A673 (cell line): ENCODE data around the gene ASB18. TPM values are rescaled to one million over a fixed set of nuclear protein-coding genes. Genes with fewer than 3 reads are reported as not detected.

Experiments
- BruUV-seq: library from RNA; stranded (reverse); fragments of 400-500 nt; replicated peaks from 2 replicates; lab custom pipeline; 2021; lab: Mats Ljungman, UMichigan
- CTCF ChIA-PET: fragments of 300-600 bp; sonication (Branson Sonifier 250); formaldehyde crosslinking; loops from one replicate; lab custom pipeline; 2022; ENCODE audit warnings: antibody characterized with exemption; lab: Charles Lee
- POLR2A ChIA-PET: fragments of 300-600 bp; sonication (Branson Sonifier 250); formaldehyde crosslinking; loops from one replicate; lab custom pipeline; 2022; ENCODE audit warnings: antibody characterized with exemption; ENCODE audit not compliant: low non-redundant PET; lab: Charles Lee
- DNase-seq: peaks from one replicate; pipeline ENCODE4 v3.0.0-alpha.2; 2015; ENCODE audit warnings: low spot score
- H3K27ac ChIP-seq: fragments of 200-600 bp; sonication (generic); 2 replicates; pipeline ENCODE4 v1.5.1; 2016; ENCODE audit warnings: mixed run types, low read depth, mild to moderate bottlenecking, mixed read lengths, antibody characterized with exemption, low read length; ENCODE audit not compliant: poor library complexity, severe bottlenecking
- H3K27me3 ChIP-seq: fragments of 200-600 bp; sonication (generic); replicated peaks from 2 replicates; pipeline ENCODE4 v1.6.1; 2017; ENCODE audit warnings: mixed run types, low read depth, mild to moderate bottlenecking, mixed read lengths, antibody characterized with exemption, low read length; ENCODE audit not compliant: insufficient read depth, poor library complexity
- H3K36me3 ChIP-seq: fragments of 200-600 bp; sonication (generic); 2 replicates; pipeline ENCODE4 v1.6.1; 2016; ENCODE audit warnings: mixed run types, mild to moderate bottlenecking, mixed read lengths, antibody characterized with exemption, low read length; ENCODE audit not compliant: insufficient read depth, poor library complexity, severe bottlenecking
- H3K4me1 ChIP-seq: fragments of 200-600 bp; sonication (generic); 2 replicates; pipeline ENCODE4 v1.6.1; 2017; ENCODE audit warnings: mixed run types, mild to moderate bottlenecking, mixed read lengths, antibody characterized with exemption, low read length; ENCODE audit not compliant: insufficient read depth, poor library complexity, severe bottlenecking
- H3K4me3 ChIP-seq: fragments of 200-600 bp; sonication (generic); 2 replicates; pipeline ENCODE4 v1.5.1; 2016; ENCODE audit warnings: low read depth, mixed run types, mild to moderate bottlenecking, mixed read lengths, low read length; ENCODE audit not compliant: poor library complexity, severe bottlenecking
- H3K9me3 ChIP-seq: fragments of 200-600 bp; sonication (generic); 2 replicates; pipeline ENCODE4 v1.6.1; 2016; ENCODE audit warnings: mixed run types, low read depth, mild to moderate bottlenecking, mixed read lengths, antibody characterized with exemption, low read length; ENCODE audit not compliant: poor library complexity, severe bottlenecking
- EZH2 ChIP-seq: fragments of 200-600 bp; sonication (generic); IDR thresholded peaks from 2 replicates; pipeline ENCODE4 v1.6.1; 2017; ENCODE audit warnings: borderline replicate concordance, low read depth, mild to moderate bottlenecking, mixed read lengths, antibody characterized with exemption, low read length; ENCODE audit not compliant: poor library complexity, severe bottlenecking
- intact Hi-C: fragments of 100-400 bp; cut with micrococcal nuclease; formaldehyde crosslinking; loops from one replicate; pipeline ENCODE4 v1.10.0; 2022; ENCODE audit not compliant: unreplicated experiment
- total RNA-seq: library from RNA; stranded (reverse); gene quantifications from 2 replicates; pipeline ENCODE4 v1.2.3, GENCODE V29; 2021
- TF ChIP-seq, protein P1 (sequence below): fragments of 300-800, 200-600 bp; sonication (generic); conservative IDR thresholded peaks from 2 replicates; pipeline ENCODE4 v1.5.1; 2017; ENCODE audit warnings: low read depth, mild to moderate bottlenecking, antibody characterized with exemption, low read length, moderate library complexity, mixed read lengths

Gene ASB18
- total RNA-seq, 1 experiment from 2014 or later: not detected

DNA sequence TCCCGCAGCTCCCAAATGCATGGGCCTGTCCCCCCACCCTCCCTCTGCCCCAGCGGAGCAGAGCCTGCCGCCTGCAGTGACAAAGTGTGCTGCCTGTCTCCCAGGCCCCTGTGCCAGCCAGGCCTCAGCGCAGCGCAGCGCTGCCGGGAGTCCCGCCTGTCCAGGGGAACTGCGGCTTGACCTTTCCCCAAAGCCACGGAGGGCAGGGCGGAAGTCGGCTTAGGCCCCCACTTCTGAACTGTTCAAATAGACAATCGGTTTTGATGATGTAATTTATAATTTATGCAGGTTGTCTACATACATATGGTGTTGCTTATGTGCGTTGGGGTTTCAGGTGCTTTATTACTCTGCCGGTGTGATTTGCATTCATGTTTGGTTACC is 103.1 kb downstream of the ASB18 start:
- POLR2A ChIA-PET: no interaction called here
- Histone ChIP-seq H3K36me3 (no peaks in the 10 kb centered on the region), H3K4me1 (no peaks in the 10 kb centered on the region), H3K27me3 (peaks cover 38% of the 10 kb centered on the region), H3K9me3 (no peaks in the 10 kb centered on the region), H3K4me3 (no peak overlapping the region), H3K27ac (no peak overlapping the region)
- BruUV-seq: no TSS peak
- intact Hi-C loops: no loop called here
- TF ChIP-seq EZH2: no peak
- TF ChIP-seq, protein P1, sequence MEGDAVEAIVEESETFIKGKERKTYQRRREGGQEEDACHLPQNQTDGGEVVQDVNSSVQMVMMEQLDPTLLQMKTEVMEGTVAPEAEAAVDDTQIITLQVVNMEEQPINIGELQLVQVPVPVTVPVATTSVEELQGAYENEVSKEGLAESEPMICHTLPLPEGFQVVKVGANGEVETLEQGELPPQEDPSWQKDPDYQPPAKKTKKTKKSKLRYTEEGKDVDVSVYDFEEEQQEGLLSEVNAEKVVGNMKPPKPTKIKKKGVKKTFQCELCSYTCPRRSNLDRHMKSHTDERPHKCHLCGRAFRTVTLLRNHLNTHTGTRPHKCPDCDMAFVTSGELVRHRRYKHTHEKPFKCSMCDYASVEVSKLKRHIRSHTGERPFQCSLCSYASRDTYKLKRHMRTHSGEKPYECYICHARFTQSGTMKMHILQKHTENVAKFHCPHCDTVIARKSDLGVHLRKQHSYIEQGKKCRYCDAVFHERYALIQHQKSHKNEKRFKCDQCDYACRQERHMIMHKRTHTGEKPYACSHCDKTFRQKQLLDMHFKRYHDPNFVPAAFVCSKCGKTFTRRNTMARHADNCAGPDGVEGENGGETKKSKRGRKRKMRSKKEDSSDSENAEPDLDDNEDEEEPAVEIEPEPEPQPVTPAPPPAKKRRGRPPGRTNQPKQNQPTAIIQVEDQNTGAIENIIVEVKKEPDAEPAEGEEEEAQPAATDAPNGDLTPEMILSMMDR: no peak
- CTCF ChIA-PET: no interaction called here
- DNase-seq: no peak

DNA sequence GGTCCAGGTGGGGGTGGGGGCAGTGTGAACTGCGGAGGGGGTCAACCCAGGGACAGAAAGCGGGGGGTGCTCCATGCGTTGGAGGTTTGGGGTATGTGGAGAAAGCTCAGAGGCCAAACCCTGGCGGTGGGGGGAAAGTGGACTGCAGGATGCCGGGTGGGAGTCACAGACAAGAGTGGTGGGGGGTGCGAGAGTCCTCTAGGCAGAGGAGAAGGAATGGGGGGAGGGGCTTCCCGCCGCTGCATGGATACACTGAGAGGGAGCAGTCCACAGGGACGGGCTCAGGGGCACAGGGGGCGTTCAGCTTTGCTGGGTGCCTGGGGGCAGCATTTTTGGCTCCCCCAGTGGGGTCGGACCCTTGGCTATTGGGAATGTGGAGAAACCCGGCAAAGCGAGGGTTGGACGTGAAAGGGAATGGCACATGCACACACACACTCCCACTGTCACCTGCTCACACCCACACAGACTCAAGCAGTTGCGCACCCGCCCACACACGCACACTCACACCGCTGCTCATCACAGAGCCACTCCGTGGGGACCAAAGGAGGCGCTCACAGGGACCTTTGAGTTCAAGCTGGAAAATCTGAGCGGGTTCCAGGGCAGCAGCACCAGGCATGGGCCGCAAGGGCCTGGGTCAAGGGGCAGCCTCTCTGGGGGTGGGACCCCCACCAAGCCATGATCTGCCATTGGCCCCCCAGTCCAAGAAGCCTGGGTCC is 103.7 kb downstream of the ASB18 start:
- no peak overlapping the region for H3K4me3 ChIP-seq
- H3K4me1 ChIP-seq: no peaks in the 10 kb centered on the region
- POLR2A ChIA-PET: no interaction called here
- no peaks in the 10 kb centered on the region for H3K36me3 ChIP-seq
- no peak for DNase-seq
- H3K27ac ChIP-seq: no peak overlapping the region
- no peaks in the 10 kb centered on the region for H3K9me3 ChIP-seq
- intact Hi-C loops: no loop called here
- TF ChIP-seq EZH2: no peak
- TF ChIP-seq, protein P1: no peak
- peaks cover 33% of the 10 kb centered on the region for H3K27me3 ChIP-seq
- BruUV-seq: no TSS peak
- CTCF ChIA-PET: no interaction called here

- Histone ChIP-seq H3K4me1 (no peaks in the 10 kb centered on the region), H3K9me3 (no peaks in the 10 kb centered on the region), H3K36me3 (no peaks in the 10 kb centered on the region), H3K27me3 (peaks cover 25% of the 10 kb centered on the region), H3K27ac (no peak overlapping the region), H3K4me3 (no peak overlapping the region)
- DNase-seq: no peak
- BruUV-seq: no TSS peak
- CTCF ChIA-PET: no interaction called here
- intact Hi-C loops: no loop called here
- TF ChIP-seq EZH2: no peak
- TF ChIP-seq, protein P1: no peak
- POLR2A ChIA-PET: no interaction called here
These were observed 104.4 kb downstream of the ASB18 start for GRCh38 chr2:236159778-236160170.
